ENCODE measurements around the gene FCSK. TPM values are rescaled to one million over a fixed set of nuclear protein-coding genes. Genes with fewer than 3 reads are reported as not detected.

FCSK gene
- total RNA-seq, 2 experiments from 2014 or later: 21.8 to 25.4 TPM

- H3K9me3 ChIP-seq (ENCODE audit: control insufficient read depth in 1 of 2, insufficient read depth in 1 of 2, low read length in 2 of 2): no peaks in the 10 kb centered on the region
- Mint-ChIP-seq H3K27ac (peak overlapping the region; percentile 71), H3K4me3 (peak overlapping the region; percentile 43), H3K27me3 (no peaks in the 10 kb centered on the region), H3K36me3 (ENCODE audit: low read depth) (peaks cover 17% of the 10 kb centered on the region), H3K9me3 (no peaks in the 10 kb centered on the region), H3K4me1 (ENCODE audit: low read depth) (peaks cover 63% of the 10 kb centered on the region)
- H3K27me3 ChIP-seq (ENCODE audit: control insufficient read depth in 1 of 2, insufficient read depth in 2 of 2, low read length in 2 of 2): no peaks in the 10 kb centered on the region
- H3K36me3 ChIP-seq (ENCODE audit: insufficient read depth, low read length): peaks cover 3% of the 10 kb centered on the region
- no peak overlapping the region for H3K4me3 ChIP-seq (ENCODE audit: low read length)
- DNase-seq: no peak
- ATAC-seq (ENCODE audit: poor library complexity): no peak
- H3K27ac ChIP-seq (ENCODE audit: low read depth in 1 of 2, low read length in 2 of 2): peak overlapping the region; percentile 2 to 40
- no peak for TF ChIP-seq CTCF (IDR thresholded peaks at IDR 0.05)
- POLR2A ChIA-PET: interaction anchor here (0.9 to 4.5 kb wide), 4 partner anchors 13 to 130 kb away, joined by 3 to 26 read pairs (median 9); partner anchors contain the start of gene ST3GAL2
- H3K4me1 ChIP-seq (ENCODE audit: insufficient read depth, low read length): peaks cover 55% of the 10 kb centered on the region
- intact Hi-C loops (cut with DNase I, micrococcal nuclease): no loop called here
- CTCF ChIA-PET: no interaction called here
Measured at GRCh38 chr16:70418993-70419318, 35.4 kb upstream of the FCSK start.

DNA sequence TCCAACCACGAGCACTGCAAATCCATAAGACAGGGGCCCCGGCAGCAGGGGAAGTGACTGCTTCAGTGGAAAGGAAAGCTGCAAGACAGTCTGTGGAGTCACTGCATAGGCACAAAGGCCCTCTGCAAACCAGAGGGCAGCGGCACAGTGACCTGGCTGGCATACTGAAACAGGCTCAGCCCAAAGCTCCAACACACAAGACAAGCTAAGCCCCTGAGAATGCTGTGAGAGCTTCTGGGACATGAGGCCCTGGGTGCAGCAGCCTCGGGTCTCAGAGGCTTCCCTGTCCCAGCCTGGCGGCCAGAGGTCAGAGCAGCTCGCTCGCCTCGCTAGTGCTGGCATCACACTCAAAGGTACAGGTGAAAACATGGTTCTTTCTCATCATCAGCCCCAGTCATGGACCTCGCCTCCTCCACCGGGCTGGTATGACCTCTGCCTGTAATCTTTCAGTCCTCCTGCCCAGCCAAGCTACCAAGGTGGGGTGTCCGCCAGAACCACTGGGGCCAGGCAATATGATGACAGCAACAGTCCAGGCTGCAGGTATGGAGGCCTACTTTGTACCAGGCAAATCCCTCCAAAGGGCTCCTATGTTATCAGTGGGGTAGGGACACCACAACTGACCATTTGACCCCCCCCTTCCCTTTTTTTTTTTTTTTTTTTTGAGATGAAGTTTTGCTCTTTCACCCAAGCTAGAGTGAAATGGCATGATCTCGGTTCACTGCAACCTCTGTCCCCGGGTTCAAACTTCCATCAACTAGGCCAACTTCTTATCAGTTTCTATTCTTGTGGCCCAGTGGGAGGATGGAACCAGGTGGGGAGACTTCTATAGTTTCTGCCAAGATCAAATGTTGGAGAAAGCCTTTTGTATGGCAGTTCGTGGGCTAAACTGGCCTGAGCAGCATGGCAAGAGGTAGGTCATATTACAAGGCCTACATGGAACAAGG lies 34.7 kb upstream of the FCSK start:
- Histone ChIP-seq H3K9me3 (ENCODE audit: control insufficient read depth in 1 of 2, insufficient read depth in 1 of 2, low read length in 2 of 2) (no peaks in the 10 kb centered on the region), H3K4me1 (ENCODE audit: insufficient read depth, low read length) (peaks cover 55% of the 10 kb centered on the region), H3K27ac (ENCODE audit: low read depth in 1 of 2, low read length in 2 of 2) (no peak overlapping the region), H3K36me3 (ENCODE audit: insufficient read depth, low read length) (peaks cover 4% of the 10 kb centered on the region), H3K4me3 (ENCODE audit: low read length) (no peak overlapping the region), H3K27me3 (ENCODE audit: control insufficient read depth in 1 of 2, insufficient read depth in 2 of 2, low read length in 2 of 2) (no peaks in the 10 kb centered on the region)
- intact Hi-C loops (cut with DNase I, micrococcal nuclease): no loop called here
- H3K36me3 Mint-ChIP-seq (ENCODE audit: low read depth): peaks cover 17% of the 10 kb centered on the region
- peak overlapping the region; percentile 16 for H3K4me3 Mint-ChIP-seq
- peaks cover 63% of the 10 kb centered on the region for H3K4me1 Mint-ChIP-seq (ENCODE audit: low read depth)
- ATAC-seq (ENCODE audit: poor library complexity): peak; percentile 46
- H3K27ac Mint-ChIP-seq: peak overlapping the region; percentile 71
- no peaks in the 10 kb centered on the region for H3K27me3 Mint-ChIP-seq
- H3K9me3 Mint-ChIP-seq: no peaks in the 10 kb centered on the region
- DNase-seq: peak in 1 of 14 experiments; percentile 15
- ChIA-PET POLR2A (interaction anchor here (0.8 to 4.5 kb wide), 4 partner anchors 12 to 98 kb away, joined by 3 to 26 read pairs (median 10); partner anchors contain the start of gene ST3GAL2), CTCF (no interaction called here)
- no peak for TF ChIP-seq CTCF (IDR thresholded peaks at IDR 0.05)

DNA sequence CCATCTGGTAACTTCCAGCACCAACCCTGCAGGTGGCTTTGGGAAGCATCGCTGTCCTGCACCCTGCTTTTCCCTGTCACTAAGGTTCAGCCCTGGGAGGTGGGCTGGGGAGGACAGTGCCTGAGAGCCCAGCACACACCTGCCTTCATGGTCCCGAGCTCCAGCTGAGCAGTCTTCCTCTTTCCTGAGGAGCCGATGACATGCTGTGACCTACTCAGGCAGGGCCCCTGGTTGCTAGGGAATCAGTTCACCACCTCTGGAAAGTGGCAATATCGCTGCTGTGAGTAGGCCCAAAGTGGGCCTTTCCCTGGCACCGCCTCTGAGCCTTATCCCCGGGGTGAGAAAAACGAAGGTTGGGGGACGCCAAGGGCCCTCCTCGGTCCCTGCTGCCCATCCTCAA lies 33.4 kb upstream of the FCSK start:
- H3K9me3 Mint-ChIP-seq: no peaks in the 10 kb centered on the region
- Histone ChIP-seq H3K4me1 (ENCODE audit: insufficient read depth, low read length) (peaks cover 55% of the 10 kb centered on the region), H3K36me3 (ENCODE audit: insufficient read depth, low read length) (peaks cover 8% of the 10 kb centered on the region), H3K27ac (ENCODE audit: low read depth in 1 of 2, low read length in 2 of 2) (no peak overlapping the region), H3K9me3 (ENCODE audit: control insufficient read depth in 1 of 2, insufficient read depth in 1 of 2, low read length in 2 of 2) (no peaks in the 10 kb centered on the region), H3K4me3 (ENCODE audit: low read length) (no peak overlapping the region), H3K27me3 (ENCODE audit: control insufficient read depth in 1 of 2, insufficient read depth in 2 of 2, low read length in 2 of 2) (no peaks in the 10 kb centered on the region)
- peak overlapping the region; percentile 71 for H3K27ac Mint-ChIP-seq
- ChIA-PET CTCF (no interaction called here), POLR2A (interaction anchor here (1.9 kb wide), 1 partner anchor 17 kb away, joined by 8 read pairs; the partner anchor contains the start of gene ST3GAL2)
- peaks cover 20% of the 10 kb centered on the region for H3K36me3 Mint-ChIP-seq (ENCODE audit: low read depth)
- no peak overlapping the region for H3K4me3 Mint-ChIP-seq
- intact Hi-C loops (cut with DNase I, micrococcal nuclease): no loop called here
- peaks cover 61% of the 10 kb centered on the region for H3K4me1 Mint-ChIP-seq (ENCODE audit: low read depth)
- H3K27me3 Mint-ChIP-seq: no peaks in the 10 kb centered on the region
- DNase-seq (no peak), ATAC-seq (ENCODE audit: poor library complexity) (no peak)
- no peak for TF ChIP-seq CTCF (IDR thresholded peaks at IDR 0.05)

Data from CD4-positive, alpha-beta T cell (primary cell).